ENCODE data around the gene PRKG1. TPM values are rescaled to one million over a fixed set of nuclear protein-coding genes. Genes with fewer than 3 reads are reported as not detected.
"Not testable (repeated sequence)": the region's sequence is repeated elsewhere in the genome, so short reads cannot be mapped to it uniquely, and the experiment has no call there.

Gene PRKG1
- total RNA-seq, 5 donors from 2014 or later (not counting 1 experiment from before 2014, with no cell fraction given): 0.03 to 0.26 (median 0.19) TPM; not detected in 1

DNA sequence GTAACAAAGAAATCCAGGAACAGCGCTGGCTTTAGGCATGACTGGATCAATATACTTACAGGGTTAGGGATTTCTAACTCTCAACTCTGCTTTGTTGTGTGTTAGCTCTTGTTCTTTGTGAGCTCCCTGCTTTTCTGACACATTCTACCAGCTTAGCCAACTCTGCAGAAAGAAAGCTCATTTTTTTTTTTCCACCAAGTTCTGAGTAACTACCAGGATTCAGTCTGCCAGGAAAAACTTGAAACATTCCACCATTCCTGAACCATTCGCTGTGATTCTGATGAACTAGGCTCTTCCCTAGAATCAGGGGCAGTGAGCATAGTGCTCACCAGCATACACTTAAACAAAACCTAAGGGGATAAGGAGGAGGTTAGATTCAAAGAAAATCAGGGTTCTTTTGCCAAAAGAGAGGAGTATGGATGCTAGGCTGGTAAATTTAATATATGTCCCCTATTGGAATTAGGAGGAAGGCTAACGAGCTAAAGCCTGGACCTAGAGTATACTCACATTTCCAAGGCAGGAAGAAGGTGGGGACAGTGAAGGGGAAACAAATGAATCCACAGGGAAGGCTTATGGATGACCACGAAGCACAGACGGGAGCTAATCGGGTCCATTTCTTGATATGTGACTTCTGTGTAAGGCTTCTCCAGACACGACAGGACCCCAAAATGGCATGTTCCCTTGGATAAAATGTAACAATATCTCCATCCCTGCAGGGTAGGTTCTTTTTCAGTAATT, 183.4 kb downstream of the PRKG1 start:
- Histone ChIP-seq H3K27me3 (replicated peaks in 1 of 2; ENCODE audit: control insufficient read depth in 2 of 2, extremely low read depth in 1 of 2, insufficient read depth in 2 of 2, low read length in 1 of 2) (no peaks in the 10 kb centered on the region), H3K4me1 (ENCODE audit: control insufficient read depth in 1 of 2, extremely low read depth in 1 of 2, insufficient read depth in 2 of 2, low read length in 2 of 2) (no peaks in the 10 kb centered on the region), H3K36me3 (ENCODE audit: control insufficient read depth in 2 of 2, extremely low read depth in 1 of 2, insufficient read depth in 1 of 2, low read length in 1 of 2) (no peaks in the 10 kb centered on the region), H3K9me3 (no peaks in the 10 kb centered on the region), H3K27ac (ENCODE audit: low read length) (no peak overlapping the region), H3K4me3 (ENCODE audit: control insufficient read depth in 1 of 2, extremely low read depth in 1 of 2, low read length in 1 of 2) (no peak overlapping the region)
- Mint-ChIP-seq H3K4me3 (no peak overlapping the region), H3K27ac (no peak overlapping the region), H3K27me3 (no peaks in the 10 kb centered on the region), H3K9me3 (no peaks in the 10 kb centered on the region), H3K4me1 (no peaks in the 10 kb centered on the region), H3K36me3 (no peaks in the 10 kb centered on the region)
- POLR2A ChIA-PET: no interaction called here
- WGBS (ENCODE audit: insufficient coverage): 87% methylated on average over 3 of the region's 7 CpGs
- DNase-seq (no peak), ATAC-seq (replicated peaks in 1 of 4) (no peak)
- CTCF ChIA-PET: no interaction called here

DNA sequence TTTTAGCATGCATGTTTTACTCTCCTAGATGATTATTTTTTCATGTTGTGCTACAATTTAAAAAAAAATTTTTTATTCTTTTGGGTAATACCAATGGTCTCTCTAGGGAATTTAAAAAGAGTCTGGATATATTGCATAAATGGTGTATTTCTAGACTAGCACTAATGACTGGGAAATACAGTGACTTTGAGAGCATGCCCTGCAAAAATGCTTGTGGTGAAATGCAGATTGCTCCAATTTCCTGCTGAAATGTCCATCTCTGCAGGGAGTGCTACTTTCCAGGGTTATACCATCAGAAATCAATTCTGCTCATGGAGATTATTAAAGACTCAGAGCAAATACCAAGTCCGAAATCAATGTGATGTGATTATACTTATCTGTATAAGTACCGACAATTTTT, 186.1 kb downstream of the PRKG1 start:
- Mint-ChIP-seq H3K27me3 (no peaks in the 10 kb centered on the region), H3K9me3 (no peaks in the 10 kb centered on the region), H3K27ac (no peak overlapping the region), H3K36me3 (no peaks in the 10 kb centered on the region), H3K4me3 (no peak overlapping the region), H3K4me1 (no peaks in the 10 kb centered on the region)
- no CpG with 5 or more reads among the region's 2 CpGs for WGBS (ENCODE audit: insufficient coverage)
- Histone ChIP-seq H3K4me1 (ENCODE audit: control insufficient read depth in 1 of 2, extremely low read depth in 1 of 2, insufficient read depth in 2 of 2, low read length in 2 of 2) (no peaks in the 10 kb centered on the region), H3K9me3 (no peaks in the 10 kb centered on the region), H3K27ac (ENCODE audit: low read length) (no peak overlapping the region), H3K4me3 (ENCODE audit: control insufficient read depth in 1 of 2, extremely low read depth in 1 of 2, low read length in 1 of 2) (no peak overlapping the region), H3K36me3 (ENCODE audit: control insufficient read depth in 2 of 2, extremely low read depth in 1 of 2, insufficient read depth in 1 of 2, low read length in 1 of 2) (no peaks in the 10 kb centered on the region), H3K27me3 (replicated peaks in 1 of 2; ENCODE audit: control insufficient read depth in 2 of 2, extremely low read depth in 1 of 2, insufficient read depth in 2 of 2, low read length in 1 of 2) (no peaks in the 10 kb centered on the region)
- no peak for ATAC-seq (replicated peaks in 1 of 4)
- no peak for DNase-seq
- POLR2A ChIA-PET: no interaction called here
- CTCF ChIA-PET: no interaction called here

DNA sequence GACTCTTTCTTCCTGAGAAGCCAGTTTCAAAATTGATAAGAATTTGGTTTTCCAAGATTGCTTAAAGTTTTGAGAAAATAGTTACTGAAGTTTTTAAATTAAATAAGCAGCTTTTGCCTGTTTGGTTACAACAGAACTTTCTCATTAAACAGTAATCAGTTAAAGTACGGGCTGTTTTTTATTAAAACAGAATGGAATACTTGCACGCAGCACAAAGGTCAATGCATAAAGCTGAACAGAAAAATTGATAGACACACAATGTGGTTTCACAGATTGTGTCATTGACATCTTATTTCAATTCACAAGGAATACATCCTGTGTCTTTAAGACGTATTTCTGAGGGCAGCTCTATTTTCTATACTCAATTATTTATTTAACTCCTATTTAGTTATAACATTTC, 192.2 kb downstream of the PRKG1 start:
- H3K36me3 ChIP-seq (ENCODE audit: control insufficient read depth in 2 of 2, extremely low read depth in 1 of 2, insufficient read depth in 1 of 2, low read length in 1 of 2): no peaks in the 10 kb centered on the region
- no peaks in the 10 kb centered on the region for H3K4me1 ChIP-seq (ENCODE audit: control insufficient read depth in 1 of 2, extremely low read depth in 1 of 2, insufficient read depth in 2 of 2, low read length in 2 of 2)
- no peaks in the 10 kb centered on the region for H3K9me3 Mint-ChIP-seq
- no peak for ATAC-seq (replicated peaks in 1 of 4)
- no peaks in the 10 kb centered on the region for H3K27me3 Mint-ChIP-seq
- no peak overlapping the region for H3K27ac ChIP-seq (ENCODE audit: low read length)
- no peak overlapping the region for H3K4me3 ChIP-seq (ENCODE audit: control insufficient read depth in 1 of 2, extremely low read depth in 1 of 2, low read length in 1 of 2)
- ChIA-PET CTCF (interaction anchor here in 1 of 2 donors (0.6 kb wide), 1 partner anchor 240 kb away, joined by 3 read pairs; no protein-coding TSS in a partner anchor), POLR2A (no interaction called here)
- WGBS (ENCODE audit: insufficient coverage): no CpG with 5 or more reads among the region's 3 CpGs
- no peak overlapping the region for H3K27ac Mint-ChIP-seq
- DNase-seq: no peak
- H3K9me3 ChIP-seq: no peaks in the 10 kb centered on the region
- H3K4me3 Mint-ChIP-seq: no peak overlapping the region
- no peaks in the 10 kb centered on the region for H3K27me3 ChIP-seq (replicated peaks in 1 of 2; ENCODE audit: control insufficient read depth in 2 of 2, extremely low read depth in 1 of 2, insufficient read depth in 2 of 2, low read length in 1 of 2)
- no peaks in the 10 kb centered on the region for H3K4me1 Mint-ChIP-seq
- no peaks in the 10 kb centered on the region for H3K36me3 Mint-ChIP-seq

DNA sequence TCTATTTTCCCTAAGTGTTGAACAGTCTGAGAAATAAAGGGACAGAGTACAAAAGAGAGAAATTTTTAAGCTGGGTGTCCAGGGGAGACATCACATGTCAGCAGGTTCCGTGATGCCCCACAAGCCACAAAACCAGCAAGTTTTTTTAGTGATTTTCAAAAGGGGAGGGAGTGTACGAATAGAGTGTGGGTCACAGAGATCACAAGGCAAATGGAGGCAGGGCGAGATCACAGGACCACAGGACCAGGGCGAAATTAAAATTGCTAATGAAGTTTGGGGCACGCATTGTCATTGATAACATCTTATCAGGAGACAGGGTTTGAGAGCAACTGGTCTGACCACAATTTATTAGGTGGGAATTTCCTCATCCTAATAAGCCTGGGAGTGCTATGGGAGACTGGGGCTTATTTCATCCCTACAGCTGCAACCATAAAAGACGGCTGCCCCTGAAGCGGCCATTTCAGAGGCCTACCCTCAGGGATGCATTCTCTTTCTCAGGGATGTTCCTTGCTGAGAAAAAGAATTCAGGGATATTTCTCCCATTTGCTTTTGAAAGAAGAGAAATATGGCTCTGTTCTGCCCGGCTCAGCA, 193.8 kb downstream of the PRKG1 start:
- H3K4me1 ChIP-seq (ENCODE audit: control insufficient read depth in 1 of 2, extremely low read depth in 1 of 2, insufficient read depth in 2 of 2, low read length in 2 of 2); H3K36me3 ChIP-seq (ENCODE audit: control insufficient read depth in 2 of 2, extremely low read depth in 1 of 2, insufficient read depth in 1 of 2, low read length in 1 of 2); POLR2A ChIA-PET; H3K4me3 ChIP-seq (ENCODE audit: control insufficient read depth in 1 of 2, extremely low read depth in 1 of 2, low read length in 1 of 2); H3K27ac ChIP-seq (ENCODE audit: low read length); H3K4me1 Mint-ChIP-seq; H3K27ac Mint-ChIP-seq; H3K27me3 ChIP-seq (replicated peaks in 1 of 2; ENCODE audit: control insufficient read depth in 2 of 2, extremely low read depth in 1 of 2, insufficient read depth in 2 of 2, low read length in 1 of 2); H3K9me3 ChIP-seq; H3K36me3 Mint-ChIP-seq; CTCF ChIA-PET; H3K27me3 Mint-ChIP-seq; H3K9me3 Mint-ChIP-seq; H3K4me3 Mint-ChIP-seq; DNase-seq; ATAC-seq (replicated peaks in 1 of 4): not testable (repeated sequence)
- WGBS (ENCODE audit: insufficient coverage): 61% methylated on average over 3 of the region's 8 CpGs

DNA sequence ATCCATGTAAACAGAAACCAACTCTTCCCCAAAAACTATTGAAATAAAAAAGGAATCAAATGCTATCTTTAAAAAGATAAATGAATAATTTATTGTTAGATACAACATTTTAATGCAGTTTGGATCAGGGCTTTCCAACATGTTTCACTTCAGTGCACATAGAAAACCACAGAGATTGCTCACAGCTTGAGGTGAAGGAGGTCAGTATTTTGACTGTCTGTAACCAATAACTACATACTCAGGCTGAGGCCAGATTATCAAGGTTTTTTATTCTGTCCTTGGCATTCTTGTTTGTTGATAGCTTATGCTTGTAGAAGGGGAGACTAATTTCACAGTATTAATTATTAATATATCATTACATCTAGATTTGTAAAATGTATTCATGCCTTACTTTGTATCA, 195.5 kb downstream of the PRKG1 start:
- Histone ChIP-seq H3K4me1 (ENCODE audit: control insufficient read depth in 1 of 2, extremely low read depth in 1 of 2, insufficient read depth in 2 of 2, low read length in 2 of 2) (no peaks in the 10 kb centered on the region), H3K9me3 (no peaks in the 10 kb centered on the region), H3K27me3 (replicated peaks in 1 of 2; ENCODE audit: control insufficient read depth in 2 of 2, extremely low read depth in 1 of 2, insufficient read depth in 2 of 2, low read length in 1 of 2) (no peaks in the 10 kb centered on the region), H3K27ac (ENCODE audit: low read length) (no peak overlapping the region), H3K36me3 (ENCODE audit: control insufficient read depth in 2 of 2, extremely low read depth in 1 of 2, insufficient read depth in 1 of 2, low read length in 1 of 2) (no peaks in the 10 kb centered on the region), H3K4me3 (ENCODE audit: control insufficient read depth in 1 of 2, extremely low read depth in 1 of 2, low read length in 1 of 2) (no peak overlapping the region)
- Mint-ChIP-seq H3K36me3 (no peaks in the 10 kb centered on the region), H3K4me1 (no peaks in the 10 kb centered on the region), H3K27ac (no peak overlapping the region), H3K27me3 (no peaks in the 10 kb centered on the region), H3K9me3 (no peaks in the 10 kb centered on the region), H3K4me3 (no peak overlapping the region)
- DNase-seq (no peak), ATAC-seq (replicated peaks in 1 of 4) (no peak)
- POLR2A ChIA-PET: no interaction called here
- CTCF ChIA-PET: no interaction called here

DNA sequence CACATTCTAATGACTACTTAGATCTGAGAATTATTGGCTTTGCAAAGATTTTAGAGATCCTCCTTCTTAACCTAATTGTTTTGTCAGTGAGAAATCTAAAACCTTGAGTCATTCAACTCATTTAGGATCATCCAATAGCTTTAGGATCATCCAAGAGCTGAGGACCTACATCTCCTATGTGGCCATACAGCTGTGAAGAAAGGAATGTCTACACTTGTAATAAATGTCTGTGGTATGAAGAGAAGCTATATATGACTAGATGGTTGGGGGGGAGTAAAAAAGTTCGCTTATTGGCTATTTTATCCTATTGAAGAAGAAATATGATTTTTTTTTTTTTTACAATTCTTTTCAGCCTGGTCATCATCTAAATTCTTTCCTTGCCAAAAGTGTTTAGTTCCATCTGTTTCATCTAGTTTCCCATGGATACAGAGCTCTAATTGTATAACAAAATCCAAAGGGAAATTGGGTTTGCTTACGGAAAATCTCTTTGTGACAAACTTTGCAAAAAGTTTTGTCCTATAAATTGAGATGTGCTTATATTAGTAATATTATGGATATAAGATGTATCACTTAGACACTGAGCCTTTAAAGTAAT, 196.7 kb downstream of the PRKG1 start:
- Histone ChIP-seq H3K4me3 (ENCODE audit: control insufficient read depth in 1 of 2, extremely low read depth in 1 of 2, low read length in 1 of 2) (no peak overlapping the region), H3K36me3 (ENCODE audit: control insufficient read depth in 2 of 2, extremely low read depth in 1 of 2, insufficient read depth in 1 of 2, low read length in 1 of 2) (no peaks in the 10 kb centered on the region), H3K27me3 (replicated peaks in 1 of 2; ENCODE audit: control insufficient read depth in 2 of 2, extremely low read depth in 1 of 2, insufficient read depth in 2 of 2, low read length in 1 of 2) (no peaks in the 10 kb centered on the region), H3K4me1 (ENCODE audit: control insufficient read depth in 1 of 2, extremely low read depth in 1 of 2, insufficient read depth in 2 of 2, low read length in 2 of 2) (no peaks in the 10 kb centered on the region), H3K27ac (ENCODE audit: low read length) (no peak overlapping the region), H3K9me3 (no peaks in the 10 kb centered on the region)
- ChIA-PET POLR2A (no interaction called here), CTCF (interaction anchor here in 1 of 2 donors (0.7 kb wide), 1 partner anchor 50 kb away, joined by 3 read pairs; no protein-coding TSS in a partner anchor)
- no peak for ATAC-seq (replicated peaks in 1 of 4)
- H3K36me3 Mint-ChIP-seq: no peaks in the 10 kb centered on the region
- DNase-seq: no peak
- H3K4me1 Mint-ChIP-seq: no peaks in the 10 kb centered on the region
- H3K4me3 Mint-ChIP-seq: no peak overlapping the region
- no peaks in the 10 kb centered on the region for H3K27me3 Mint-ChIP-seq
- no peak overlapping the region for H3K27ac Mint-ChIP-seq
- no CpG with 5 or more reads among the region's 2 CpGs for WGBS (ENCODE audit: insufficient coverage)
- peaks cover 0 to 4% (median 4%) of the 10 kb centered on the region in 3 donors for H3K9me3 Mint-ChIP-seq
